ENCODE results near the gene FLYWCH1.
A peak's percentile ranks its signal among the peaks of the same experiment; 100 is the strongest.

Gene FLYWCH1

GRCh38 chr16:2982402-2982801, 70.7 kb downstream of the FLYWCH1 start:
- Histone ChIP-seq H3K4me3 (ENCODE audit: low read depth, low read length) (no peak overlapping the region), H3K27me3 (replicated peaks) (no peaks in the 10 kb centered on the region), H3K27ac (no peak overlapping the region), H3K36me3 (replicated peaks) (no peaks in the 10 kb centered on the region)
- no peak for TF ChIP-seq CTCF (IDR thresholded peaks at IDR 0.05; ENCODE audit: low read depth, low read length, missing control alignments)
- in situ Hi-C loops (cut with HindIII; ENCODE audit: low pct_ligation_motif_present, low sequenced_read_pairs), result no loop called here
- no peak for DNase-seq

- H3K4me3 ChIP-seq (ENCODE audit: low read depth, low read length), result peak overlapping the region; percentile 34
- TF ChIP-seq CTCF (IDR thresholded peaks at IDR 0.05; ENCODE audit: low read depth, low read length, missing control alignments), result peak; percentile 57
- H3K27ac ChIP-seq, result no peak overlapping the region
- no peaks in the 10 kb centered on the region for H3K36me3 ChIP-seq (replicated peaks)
- in situ Hi-C loops (cut with HindIII; ENCODE audit: low pct_ligation_motif_present, low sequenced_read_pairs), result no loop called here
- H3K27me3 ChIP-seq (replicated peaks), result no peaks in the 10 kb centered on the region
- DNase-seq, result peak; percentile 76
Measured at GRCh38 chr16:2983706-2984136, 72.0 kb downstream of the FLYWCH1 start.

GRCh38 chr16:2985462-2985861, 73.7 kb downstream of the FLYWCH1 start:
- H3K36me3 ChIP-seq (replicated peaks), result no peaks in the 10 kb centered on the region
- H3K27me3 ChIP-seq (replicated peaks), result peaks cover 2% of the 10 kb centered on the region
- TF ChIP-seq CTCF (IDR thresholded peaks at IDR 0.05; ENCODE audit: low read depth, low read length, missing control alignments), result no peak
- DNase-seq, result no peak
- H3K4me3 ChIP-seq (ENCODE audit: low read depth, low read length), result no peak overlapping the region
- in situ Hi-C loops (cut with HindIII; ENCODE audit: low pct_ligation_motif_present, low sequenced_read_pairs), result no loop called here
- no peak overlapping the region for H3K27ac ChIP-seq

- H3K36me3 ChIP-seq (replicated peaks), result no peaks in the 10 kb centered on the region
- DNase-seq, result no peak
- H3K4me3 ChIP-seq (ENCODE audit: low read depth, low read length), result no peak overlapping the region
- peaks cover 2% of the 10 kb centered on the region for H3K27me3 ChIP-seq (replicated peaks)
- no peak for TF ChIP-seq CTCF (IDR thresholded peaks at IDR 0.05; ENCODE audit: low read depth, low read length, missing control alignments)
- no peak overlapping the region for H3K27ac ChIP-seq
- in situ Hi-C loops (cut with HindIII; ENCODE audit: low pct_ligation_motif_present, low sequenced_read_pairs), result no loop called here
Measured at GRCh38 chr16:2985893-2986355, 74.2 kb downstream of the FLYWCH1 start.

- no peak overlapping the region for H3K27ac ChIP-seq
- H3K36me3 ChIP-seq (replicated peaks), result no peaks in the 10 kb centered on the region
- H3K27me3 ChIP-seq (replicated peaks), result peaks cover 2% of the 10 kb centered on the region
- no peak overlapping the region for H3K4me3 ChIP-seq (ENCODE audit: low read depth, low read length)
- no peak for TF ChIP-seq CTCF (IDR thresholded peaks at IDR 0.05; ENCODE audit: low read depth, low read length, missing control alignments)
- no peak for DNase-seq
- in situ Hi-C loops (cut with HindIII; ENCODE audit: low pct_ligation_motif_present, low sequenced_read_pairs), result no loop called here
Measured at GRCh38 chr16:2986623-2987188, 75.0 kb downstream of the FLYWCH1 start.

- Histone ChIP-seq H3K27me3 (replicated peaks) (peaks cover 2% of the 10 kb centered on the region), H3K27ac (no peak overlapping the region), H3K4me3 (ENCODE audit: low read depth, low read length) (no peak overlapping the region), H3K36me3 (replicated peaks) (no peaks in the 10 kb centered on the region)
- DNase-seq, result no peak
- in situ Hi-C loops (cut with HindIII; ENCODE audit: low pct_ligation_motif_present, low sequenced_read_pairs), result no loop called here
- TF ChIP-seq CTCF (IDR thresholded peaks at IDR 0.05; ENCODE audit: low read depth, low read length, missing control alignments), result no peak
Measured at GRCh38 chr16:2987286-2987685, 75.6 kb downstream of the FLYWCH1 start.

All from brain microvascular endothelial cell (primary cell).